Muscle of leg (tissue), 11 donors: ENCODE data around the gene RAB3GAP1. TPM values are rescaled to one million over a fixed set of nuclear protein-coding genes. Genes with fewer than 3 reads are reported as not detected.
"Not testable (repeated sequence)": the region's sequence is repeated elsewhere in the genome, so short reads cannot be mapped to it uniquely, and the experiment has no call there.

Experiments used
- DNase-seq: peaks from one replicate; pipeline ENCODE4 v3.0.0; 2013
- H3K27ac ChIP-seq: one replicate; pipeline ENCODE4 v1.5.1; 2013; ENCODE audit warnings: mild to moderate bottlenecking, low read length, control low read depth
- H3K27me3 ChIP-seq: one replicate; pipeline ENCODE4 v1.6.1; 2013; ENCODE audit warnings: low read length; ENCODE audit not compliant: control insufficient read depth, insufficient read depth
- H3K36me3 ChIP-seq: one replicate; pipeline ENCODE4 v1.6.1; 2013; ENCODE audit warnings: low read length; ENCODE audit not compliant: control insufficient read depth, insufficient read depth
- H3K4me1 ChIP-seq: one replicate; pipeline ENCODE4 v1.6.1; 2013; ENCODE audit warnings: low read length; ENCODE audit not compliant: control insufficient read depth, insufficient read depth
- H3K4me3 ChIP-seq: one replicate; pipeline ENCODE4 v1.5.1; 2013; ENCODE audit warnings: low read length, control low read depth
- H3K9me3 ChIP-seq: replicated peaks from 2 replicates; pipeline ENCODE4 v1.6.1; 2013; ENCODE audit warnings: low read depth, low read length; ENCODE audit not compliant: control insufficient read depth
- WGBS: methylation state at CpG from one replicate; pipeline ENCODE4 v1.1.5; 2013; ENCODE audit warnings: missing lambda C conversion rate; ENCODE audit not compliant: insufficient coverage; 5-methylcytosine and 5-hydroxymethylcytosine counted together
- polyA plus RNA-seq, 8 donors: library from polyadenylated mRNA; unstranded; fragments of 120-200 nt; gene quantifications; one replicate each; pipeline versions ENCODE4 v1.2.1 to v1.2.3, GENCODE V29; 2013; ENCODE audit warnings: inconsistent platforms in 1 of 8, low replicate concordance in 1 of 8; ENCODE audit not compliant: insufficient read length in 8 of 8, insufficient read depth in 1 of 8
- total RNA-seq: library from RNA; stranded (reverse); fragments of 120-200 nt; gene quantifications from one replicate; pipeline ENCODE4 v1.2.4, GENCODE V29; 2013

RAB3GAP1 gene
- total and polyA plus RNA-seq, 9 donors: 28.7 to 38.3 (median 33.5) TPM

- Histone ChIP-seq H3K9me3 (peaks cover 26% of the 10 kb centered on the region), H3K27me3 (no peaks in the 10 kb centered on the region), H3K4me3 (no peak overlapping the region), H3K4me1 (no peaks in the 10 kb centered on the region), H3K27ac (no peak overlapping the region), H3K36me3 (peaks cover 2% of the 10 kb centered on the region)
- no CpG with 5 or more reads among the region's 2 CpGs for WGBS
- DNase-seq: no peak
Measured at GRCh38 chr2:135076556-135076955, 24.5 kb downstream of the RAB3GAP1 start.

- peaks cover 5% of the 10 kb centered on the region for H3K36me3 ChIP-seq
- H3K4me3 ChIP-seq: no peak overlapping the region
- H3K27ac ChIP-seq: no peak overlapping the region
- H3K4me1 ChIP-seq: no peaks in the 10 kb centered on the region
- peaks cover 12% of the 10 kb centered on the region for H3K9me3 ChIP-seq
- DNase-seq: no peak
- no peaks in the 10 kb centered on the region for H3K27me3 ChIP-seq
Measured at GRCh38 chr2:135078417-135078816, 26.3 kb downstream of the RAB3GAP1 start.

GRCh38 chr2:135086222-135086621 lies 34.1 kb downstream of the RAB3GAP1 start:
- no peaks in the 10 kb centered on the region for H3K27me3 ChIP-seq

GRCh38 chr2:135089597-135089996 lies 37.5 kb downstream of the RAB3GAP1 start:
- not testable (repeated sequence) for H3K36me3 ChIP-seq, DNase-seq, H3K4me3 ChIP-seq, H3K27me3 ChIP-seq, H3K27ac ChIP-seq, H3K4me1 ChIP-seq
- peaks cover 10% of the 10 kb centered on the region for H3K9me3 ChIP-seq
- WGBS: 100% methylated on average over 2 of the region's 4 CpGs

More at GRCh38 chr2:135086222-135086621, 34.1 kb downstream of the RAB3GAP1 start:
- Histone ChIP-seq H3K27ac (no peak overlapping the region), H3K36me3 (peaks cover 3% of the 10 kb centered on the region), H3K4me1 (no peaks in the 10 kb centered on the region), H3K4me3 (no peak overlapping the region), H3K9me3 (peaks cover 17% of the 10 kb centered on the region)
- WGBS: no CpG with 5 or more reads among the region's 2 CpGs
- no peak for DNase-seq

- DNase-seq: no peak
- Histone ChIP-seq H3K36me3 (peaks cover 6% of the 10 kb centered on the region), H3K27me3 (no peaks in the 10 kb centered on the region), H3K9me3 (peaks cover 6% of the 10 kb centered on the region), H3K27ac (no peak overlapping the region), H3K4me3 (no peak overlapping the region), H3K4me1 (no peaks in the 10 kb centered on the region)
- no CpG with 5 or more reads among the region's 1 CpG for WGBS
Measured at GRCh38 chr2:135091681-135092080, 39.6 kb downstream of the RAB3GAP1 start.

- peaks cover 6% of the 10 kb centered on the region for H3K36me3 ChIP-seq
- H3K9me3 ChIP-seq: peaks cover 6% of the 10 kb centered on the region
- DNase-seq: no peak
- H3K4me1 ChIP-seq: no peaks in the 10 kb centered on the region
- no peak overlapping the region for H3K4me3 ChIP-seq
- H3K27ac ChIP-seq: no peak overlapping the region
- H3K27me3 ChIP-seq: no peaks in the 10 kb centered on the region
Measured at GRCh38 chr2:135093193-135093592, 41.1 kb downstream of the RAB3GAP1 start.

GRCh38 chr2:135093670-135094330 lies 41.7 kb downstream of the RAB3GAP1 start:
- DNase-seq: no peak

GRCh38 chr2:135094508-135094907 lies 42.4 kb downstream of the RAB3GAP1 start:
- Histone ChIP-seq H3K4me1 (no peaks in the 10 kb centered on the region), H3K9me3 (no peaks in the 10 kb centered on the region), H3K36me3 (peaks cover 6% of the 10 kb centered on the region), H3K27ac (no peak overlapping the region), H3K4me3 (no peak overlapping the region), H3K27me3 (no peaks in the 10 kb centered on the region)
- DNase-seq: no peak
- 83% methylated on average over 1 of the region's 2 CpGs for WGBS

More at GRCh38 chr2:135093670-135094330, 41.7 kb downstream of the RAB3GAP1 start:
- Histone ChIP-seq H3K27ac (no peak overlapping the region), H3K27me3 (no peaks in the 10 kb centered on the region), H3K9me3 (peaks cover 4% of the 10 kb centered on the region), H3K36me3 (peaks cover 6% of the 10 kb centered on the region), H3K4me1 (no peaks in the 10 kb centered on the region), H3K4me3 (no peak overlapping the region)
- no CpG with 5 or more reads among the region's 3 CpGs for WGBS

- Histone ChIP-seq H3K9me3 (no peaks in the 10 kb centered on the region), H3K4me3 (no peak overlapping the region), H3K27me3 (no peaks in the 10 kb centered on the region), H3K27ac (no peak overlapping the region), H3K36me3 (peaks cover 6% of the 10 kb centered on the region), H3K4me1 (no peaks in the 10 kb centered on the region)
- DNase-seq: no peak
- WGBS: no CpG with 5 or more reads among the region's 3 CpGs
Measured at GRCh38 chr2:135095591-135095990, 43.5 kb downstream of the RAB3GAP1 start.

GRCh38 chr2:135096665-135097446 lies 44.8 kb downstream of the RAB3GAP1 start:
- Histone ChIP-seq H3K36me3 (peaks cover 6% of the 10 kb centered on the region), H3K27me3 (no peaks in the 10 kb centered on the region), H3K27ac (no peak overlapping the region), H3K9me3 (no peaks in the 10 kb centered on the region), H3K4me1 (no peaks in the 10 kb centered on the region), H3K4me3 (no peak overlapping the region)
- DNase-seq: no peak
- WGBS: 57% methylated on average over 1 of the region's 4 CpGs
